ENCODE data around the gene BCL3.
A peak's percentile ranks its signal among the peaks of the same experiment; 100 is the strongest.

The BCL3 gene

GRCh38 chr19:44741841-44742329, 6.6 kb upstream of the BCL3 start:
- peak; percentile 25 for ATAC-seq
- DNase-seq = no peak

- ATAC-seq (no peak), DNase-seq (no peak)
Measured at GRCh38 chr19:44742330-44743061, 6.0 kb upstream of the BCL3 start.

- DNase-seq (no peak), ATAC-seq (no peak)
Measured at GRCh38 chr19:44744871-44745332, 3.6 kb upstream of the BCL3 start.

GRCh38 chr19:44745341-44745831, 3.1 kb upstream of the BCL3 start:
- ATAC-seq = no peak
- DNase-seq = no peak

- ATAC-seq (no peak), DNase-seq (no peak)
Measured at GRCh38 chr19:44745887-44746600, 2.5 kb upstream of the BCL3 start.

- ATAC-seq = no peak
Measured at GRCh38 chr19:44746616-44746945, 1.9 kb upstream of the BCL3 start.

GRCh38 chr19:44746946-44747738, 1.4 kb upstream of the BCL3 start:
- ATAC-seq = peak; percentile 79
- DNase-seq = peak; percentile 96

More at GRCh38 chr19:44746616-44746945, 1.9 kb upstream of the BCL3 start:
- no peak for DNase-seq

GRCh38 chr19:44747739-44748425, 626 bp upstream of the BCL3 start:
- DNase-seq (no peak), ATAC-seq (peak; percentile 24)

- ATAC-seq (no peak), DNase-seq (no peak)
Measured at GRCh38 chr19:44749292-44749691, 784 bp downstream of the BCL3 start.

GRCh38 chr19:44749994-44750393, 1.5 kb downstream of the BCL3 start:
- DNase-seq (no peak), ATAC-seq (no peak)

- DNase-seq (no peak), ATAC-seq (no peak)
Measured at GRCh38 chr19:44752123-44752815, 3.8 kb downstream of the BCL3 start.

- peak; percentile 96 for DNase-seq
- ATAC-seq = peak; percentile 88
Measured at GRCh38 chr19:44752816-44753625, 4.5 kb downstream of the BCL3 start.

- ATAC-seq (no peak), DNase-seq (no peak)
Measured at GRCh38 chr19:44753626-44753931, 5.1 kb downstream of the BCL3 start.

GRCh38 chr19:44753932-44754749, 5.6 kb downstream of the BCL3 start:
- peak; percentile 41 for ATAC-seq
- peak; percentile 91 for DNase-seq

GRCh38 chr19:44754750-44755080, 6.2 kb downstream of the BCL3 start:
- ATAC-seq (no peak), DNase-seq (no peak)

- DNase-seq (no peak), ATAC-seq (no peak)
Measured at GRCh38 chr19:44755219-44755618, 6.7 kb downstream of the BCL3 start.

GRCh38 chr19:44756089-44756562, 7.6 kb downstream of the BCL3 start:
- ATAC-seq (no peak), DNase-seq (no peak)

GRCh38 chr19:44757057-44757734, 8.7 kb downstream of the BCL3 start:
- DNase-seq (no peak), ATAC-seq (no peak)
